ENCODE measurements around the gene GOLGA2. TPM values are rescaled to one million over a fixed set of nuclear protein-coding genes. Genes with fewer than 3 reads are reported as not detected.
A peak's percentile ranks its signal among the peaks of the same experiment; 100 is the strongest.

Gene GOLGA2
- total and polyA plus RNA-seq, 2 of the 4 experiments (the other 2 are of a cell fraction), result 118 to 146 TPM

GRCh38 chr9:128246471-128246870, 29.3 kb downstream of the GOLGA2 start:
- H3K4me1 ChIP-seq (ENCODE audit: control insufficient read depth, insufficient read depth, low read length), result peaks cover 26% of the 10 kb centered on the region
- no peaks in the 10 kb centered on the region for H3K9me3 ChIP-seq (ENCODE audit: control insufficient read depth, insufficient read depth, low read length)
- H4K5ac ChIP-seq (ENCODE audit: low read depth, low read length), result peak overlapping the region; percentile 86
- peaks cover 23% of the 10 kb centered on the region for H3K9me1 ChIP-seq (ENCODE audit: insufficient read depth, low read length)
- H3K14ac ChIP-seq (replicated peaks; ENCODE audit: low read depth, low read length), result peak overlapping the region; percentile 39
- peak overlapping the region; percentile 95 for H2AK5ac ChIP-seq (ENCODE audit: low read depth, low read length)
- no CpG with 5 or more reads among the region's 2 CpGs for WGBS, 2 experiments (ENCODE audit: extremely low coverage in 2 of 2, insufficient read length in 1 of 2)
- BruUV-seq (replicated peaks), result no TSS peak
- H3K36me3 ChIP-seq (ENCODE audit: control insufficient read depth, insufficient read depth, low read length), result no peaks in the 10 kb centered on the region
- DNase-seq (no peak), ATAC-seq (ENCODE audit: low read depth) (no peak)
- H3K56ac ChIP-seq (ENCODE audit: extremely low read depth, insufficient read depth, low read length), result no peak overlapping the region
- in situ Hi-C loops (cut with MboI; ENCODE audit: low sequenced_read_pairs), result no loop called here
- ChIA-PET POLR2A (ENCODE audit: unreplicated experiment) (no interaction called here), CTCF (no interaction called here)
- no peak overlapping the region for H3K4me3 ChIP-seq (ENCODE audit: insufficient read depth, low read depth, low read length)
- peaks cover 0 to 15% of the 10 kb centered on the region in 2 experiments; a peak in 2 of 4 replicates for H3K79me1 ChIP-seq (ENCODE audit: low read depth in 1 of 2, low read length in 2 of 2)
- peak overlapping the region; percentile 14 for H2BK5ac ChIP-seq (ENCODE audit: low read depth, low read length, poor library complexity, severe bottlenecking)
- intact Hi-C loops (cut with micrococcal nuclease), result no loop called here
- H4K8ac ChIP-seq (ENCODE audit: low read depth in 2 of 2, low read length in 2 of 2), result peak overlapping the region; percentile 91 to 99
- peak overlapping the region; percentile 12 for H3K18ac ChIP-seq (ENCODE audit: low read depth, low read length)
- dilution Hi-C loops (cut with HindIII; ENCODE audit: low sequenced_read_pairs, unreplicated experiment), result no loop called here
- H3K9ac ChIP-seq (ENCODE audit: low read depth, low read length), result 0 out of 2 replicates have a peak overlapping the region, but pooled peaks have one; percentile 12
- no peaks in the 10 kb centered on the region for H3K27me3 ChIP-seq (ENCODE audit: control insufficient read depth, insufficient read depth, low read length)
- H3K4ac ChIP-seq (ENCODE audit: low read depth, low read length), result peak overlapping the region; percentile 78
- H2BK20ac ChIP-seq (ENCODE audit: low read depth, low read length), result peak overlapping the region; percentile 77
- H3K27ac ChIP-seq (ENCODE audit: insufficient read depth, low read length), result peak overlapping the region; percentile 12; the same call in 1 of the 2 replicates
- peak overlapping the region; percentile 85; the same call in 1 of the 2 replicates for H2BK120ac ChIP-seq (ENCODE audit: low read depth, low read length)
- peak overlapping the region; percentile 94 for H4K91ac ChIP-seq (ENCODE audit: insufficient read depth, low read depth, low read length)
- H2AFZ ChIP-seq (replicated peaks; ENCODE audit: low read length, poor library complexity), result peak overlapping the region; percentile 93
- peak overlapping the region; percentile 86 for H2AK9ac ChIP-seq (replicated peaks; ENCODE audit: low read depth, low read length, poor library complexity)
- H2BK15ac ChIP-seq (ENCODE audit: low read depth, low read length), result peak overlapping the region; percentile 98; the same call in 2 of the 3 replicates
- no peaks in the 10 kb centered on the region for H4K20me1 ChIP-seq (ENCODE audit: insufficient read depth, low read length)
- TF ChIP-seq MXI1 (IDR thresholded peaks at IDR 0.05; ENCODE audit: borderline replicate concordance, low read depth, low read length) (no peak), RAD21 (IDR thresholded peaks at IDR 0.05; ENCODE audit: low read length) (no peak), ELK1 (IDR thresholded peaks at IDR 0.05; ENCODE audit: borderline replicate concordance, low read depth, low read length) (no peak), MAFK (IDR thresholded peaks at IDR 0.05; ENCODE audit: low read depth, low read length) (no peak), SMC3 (IDR thresholded peaks at IDR 0.05; ENCODE audit: low read depth, low read length) (no peak), FOS (IDR thresholded peaks at IDR 0.05; ENCODE audit: low read depth, low read length) (no peak), CHD1 (IDR thresholded peaks at IDR 0.05; ENCODE audit: low read depth, low read length) (no peak), RCOR1 (IDR thresholded peaks at IDR 0.05; ENCODE audit: insufficient replicate concordance, low read length) (no peak), NFE2L2 (IDR thresholded peaks at IDR 0.05; ENCODE audit: low read depth, low read length) (no peak), POLR2A (IDR thresholded peaks at IDR 0.05; ENCODE audit: low read depth, low read length) (no peak), RFX5 (IDR thresholded peaks at IDR 0.05; ENCODE audit: low read depth, low read length) (no peak), USF2 (IDR thresholded peaks at IDR 0.05; ENCODE audit: low read depth, low read length) (no peak), CTCF (conservative IDR thresholded peaks at IDR 0.05; ENCODE audit: low read depth, low read length) (no peak), CEBPB (IDR thresholded peaks at IDR 0.05; ENCODE audit: low read depth, low read length) (no peak), MAZ (IDR thresholded peaks at IDR 0.05; ENCODE audit: borderline replicate concordance, low read depth, low read length) (no peak)
- H3K4me2 ChIP-seq (ENCODE audit: low read depth, low read length), result no peak overlapping the region
- H3K23ac ChIP-seq (ENCODE audit: low read depth, low read length), result peak overlapping the region; percentile 82
